Ishikawa (cell line): Measurements from ENCODE around the gene EIF5.

Experiments
- CREB1 ChIP-seq: IDR thresholded peaks from 2 replicates; pipeline ENCODE4 v1.6.1; 2012; ENCODE audit warnings: low read depth
- EGR1 ChIP-seq: IDR thresholded peaks from 2 replicates; pipeline ENCODE4 v1.6.1; 2012
- EP300 ChIP-seq: IDR thresholded peaks from 2 replicates; pipeline ENCODE4 v1.6.1; 2012; ENCODE audit warnings: borderline replicate concordance
- FOXM1 ChIP-seq: IDR thresholded peaks from 2 replicates; pipeline ENCODE4 v1.6.1; 2012; ENCODE audit warnings: low read depth, borderline replicate concordance
- NFIC ChIP-seq: IDR thresholded peaks from 2 replicates; pipeline ENCODE4 v1.6.1; 2012
- RAD21 ChIP-seq: IDR thresholded peaks from 2 replicates; pipeline ENCODE4 v1.6.1; 2012; ENCODE audit warnings: low read depth
- REST ChIP-seq: IDR thresholded peaks from 2 replicates; pipeline ENCODE4 v1.6.1; 2012; ENCODE audit warnings: low read depth, mild to moderate bottlenecking
- TAF1 ChIP-seq: IDR thresholded peaks from 2 replicates; pipeline ENCODE4 v1.6.1; 2012; ENCODE audit warnings: low read depth, mild to moderate bottlenecking
- TF ChIP-seq, protein P1 (sequence below): IDR thresholded peaks from 2 replicates; pipeline ENCODE4 v1.6.1; 2012

- TF ChIP-seq NFIC: no peak
- TF ChIP-seq EP300: no peak
- TF ChIP-seq TAF1: no peak
- no peak for TF ChIP-seq EGR1
- no peak for TF ChIP-seq RAD21
- TF ChIP-seq, protein P1, sequence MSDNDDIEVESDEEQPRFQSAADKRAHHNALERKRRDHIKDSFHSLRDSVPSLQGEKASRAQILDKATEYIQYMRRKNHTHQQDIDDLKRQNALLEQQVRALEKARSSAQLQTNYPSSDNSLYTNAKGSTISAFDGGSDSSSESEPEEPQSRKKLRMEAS: no peak
- no peak for TF ChIP-seq REST
- no peak for TF ChIP-seq CREB1
- no peak for TF ChIP-seq FOXM1
These were observed 3.5 kb upstream of the EIF5 start for GRCh38 chr14:103330536-103330935.
